IMR-90 (cell line): Measurements from ENCODE around the gene CSK. TPM values are rescaled to one million over a fixed set of nuclear protein-coding genes. Genes with fewer than 3 reads are reported as not detected.

Experiments
- ATAC-seq: fragments of 200-7000 bp; cut with Tn5 transposase; 2 replicates; pipeline ENCODE4 v1.9.1; 2020; ENCODE audit warnings: low read depth, mild to moderate bottlenecking, moderate library complexity
- BruUV-seq: library from RNA; stranded (reverse); fragments of 400-500 nt; replicated peaks from 2 replicates; lab custom pipeline; 2021; lab: Mats Ljungman, UMichigan
- CTCF ChIA-PET: fragments of 300-600 bp; formaldehyde crosslinking; extraction: SDS; loops from one replicate; lab custom pipeline; 2021; ENCODE audit warnings: antibody characterized with exemption; lab: Yijun Ruan, JAX
- POLR2A ChIA-PET: fragments of 300-600 bp; sonication (Branson Sonifier 250); formaldehyde crosslinking; loops from one replicate; lab custom pipeline; 2022; ENCODE audit warnings: antibody characterized with exemption; ENCODE audit not compliant: unreplicated experiment; lab: Charles Lee
- DNase-seq: peaks from one replicate; pipeline ENCODE4 v3.0.0; 2013
- H2AFZ ChIP-seq: replicated peaks from 2 replicates; pipeline ENCODE3; 2013; ENCODE audit warnings: low read length, mild to moderate bottlenecking; ENCODE audit not compliant: poor library complexity
- H2AK5ac ChIP-seq: 2 replicates; pipeline ENCODE4 v1.6.1; 2013; ENCODE audit warnings: low read depth, low read length, inconsistent platforms
- H2AK9ac ChIP-seq: replicated peaks from 2 replicates; pipeline ENCODE3; 2013; ENCODE audit warnings: mild to moderate bottlenecking, low read depth, low read length, moderate library complexity; ENCODE audit not compliant: poor library complexity
- H2BK120ac ChIP-seq: 2 replicates; pipeline ENCODE4 v1.6.1; 2013; ENCODE audit warnings: low read depth, low read length, inconsistent platforms
- H2BK15ac ChIP-seq: 3 replicates; pipeline ENCODE4 v1.6.1; 2013; ENCODE audit warnings: low read depth, low read length, inconsistent platforms
- H2BK20ac ChIP-seq: 2 replicates; pipeline ENCODE4 v1.6.1; 2013; ENCODE audit warnings: low read depth, mild to moderate bottlenecking, inconsistent platforms, low read length, moderate library complexity
- H2BK5ac ChIP-seq: 2 replicates; pipeline ENCODE4 v1.6.1; 2013; ENCODE audit warnings: mild to moderate bottlenecking, low read depth, low read length, inconsistent platforms; ENCODE audit not compliant: poor library complexity, severe bottlenecking
- H3K14ac ChIP-seq: replicated peaks from 2 replicates; pipeline ENCODE4 v1.6.1; 2013; ENCODE audit warnings: low read depth, low read length, inconsistent platforms
- H3K18ac ChIP-seq: 2 replicates; pipeline ENCODE4 v1.6.1; 2013; ENCODE audit warnings: low read depth, low read length, control low read depth
- H3K23ac ChIP-seq: 2 replicates; pipeline ENCODE4 v1.6.1; 2013; ENCODE audit warnings: low read depth, low read length, inconsistent platforms
- H3K27ac ChIP-seq: 2 replicates; pipeline ENCODE4 v1.5.1; 2013; ENCODE audit warnings: mild to moderate bottlenecking, control low read depth, low read length; ENCODE audit not compliant: insufficient read depth
- H3K27me3 ChIP-seq: 2 replicates; pipeline ENCODE4 v1.6.1; 2013; ENCODE audit warnings: low read length; ENCODE audit not compliant: control insufficient read depth, insufficient read depth
- H3K36me3 ChIP-seq: 2 replicates; pipeline ENCODE4 v1.6.1; 2013; ENCODE audit warnings: low read length, mixed read lengths; ENCODE audit not compliant: control insufficient read depth, insufficient read depth
- H3K4ac ChIP-seq: 2 replicates; pipeline ENCODE4 v1.6.1; 2013; ENCODE audit warnings: low read depth, low read length, inconsistent platforms
- H3K4me1 ChIP-seq: 2 replicates; pipeline ENCODE4 v1.6.1; 2013; ENCODE audit warnings: low read length, mixed read lengths; ENCODE audit not compliant: control insufficient read depth, insufficient read depth
- H3K4me2 ChIP-seq: 2 replicates; pipeline ENCODE4 v1.6.1; 2013; ENCODE audit warnings: low read depth, mild to moderate bottlenecking, control low read depth, low read length, moderate library complexity
- H3K4me3 ChIP-seq: 2 replicates; pipeline ENCODE4 v1.5.1; 2013; ENCODE audit warnings: low read depth, mild to moderate bottlenecking, control low read depth, low read length, moderate library complexity; ENCODE audit not compliant: insufficient read depth
- H3K56ac ChIP-seq: 2 replicates; pipeline ENCODE4 v1.6.1; 2013; ENCODE audit warnings: low read length, inconsistent platforms; ENCODE audit not compliant: insufficient read depth; ENCODE audit errors: extremely low read depth
- H3K79me1 ChIP-seq, 2 experiments: 2 replicates each; pipeline ENCODE4 v1.6.1; 2013; ENCODE audit warnings: low read length in 2 of 2, inconsistent platforms in 1 of 2, low read depth in 1 of 2
- H3K9ac ChIP-seq: 2 replicates; pipeline ENCODE4 v1.6.1; 2013; ENCODE audit warnings: low read depth, low read length, control low read depth
- H3K9me1 ChIP-seq: 2 replicates; pipeline ENCODE4 v1.6.1; 2013; ENCODE audit warnings: low read length, inconsistent platforms; ENCODE audit not compliant: insufficient read depth
- H3K9me3 ChIP-seq: 2 replicates; pipeline ENCODE4 v1.6.1; 2013; ENCODE audit warnings: low read length; ENCODE audit not compliant: control insufficient read depth, insufficient read depth
- H4K20me1 ChIP-seq: 2 replicates; pipeline ENCODE4 v1.6.1; 2013; ENCODE audit warnings: low read length, inconsistent platforms; ENCODE audit not compliant: insufficient read depth
- H4K5ac ChIP-seq: 2 replicates; pipeline ENCODE4 v1.6.1; 2013; ENCODE audit warnings: mild to moderate bottlenecking, low read depth, low read length, control low read depth
- H4K8ac ChIP-seq, 2 experiments: 2 replicates each; pipeline ENCODE4 v1.6.1; 2013; ENCODE audit warnings: low read depth in 2 of 2, low read length in 2 of 2, control low read depth in 1 of 2, inconsistent platforms in 1 of 2
- H4K91ac ChIP-seq: 2 replicates; pipeline ENCODE4 v1.6.1; 2013; ENCODE audit warnings: low read depth, low read length, inconsistent platforms; ENCODE audit not compliant: insufficient read depth
- MAFK ChIP-seq: IDR thresholded peaks from 2 replicates; pipeline ENCODE4 v1.6.1; 2012; ENCODE audit warnings: low read depth, low read length, improper control_type of control experiment
- MAZ ChIP-seq: IDR thresholded peaks from 2 replicates; pipeline ENCODE4 v1.6.1; 2012; ENCODE audit warnings: low read depth, mild to moderate bottlenecking, low read length, improper control_type of control experiment, moderate library complexity, borderline replicate concordance
- USF2 ChIP-seq: fragments of 150-350 bp; IDR thresholded peaks from 2 replicates; pipeline ENCODE4 v1.6.1; 2017; ENCODE audit warnings: mild to moderate bottlenecking, antibody characterized with exemption, low read length, low read depth
- WGBS, 2 experiments: methylation state at CpG; one replicate each; pipeline versions ENCODE4 v1.1.5 to v1.1.7; 2013; ENCODE audit warnings: missing lambda C conversion rate in 2 of 2; ENCODE audit not compliant: insufficient read length in 1 of 2; ENCODE audit errors: extremely low coverage in 2 of 2; 5-methylcytosine and 5-hydroxymethylcytosine counted together
- dilution Hi-C: fragments of 300-500 bp; cut with HindIII; formaldehyde crosslinking; loops from one replicate; pipeline ENCODE4 v1.14.3; 2018; ENCODE audit warnings: low sequenced_read_pairs; ENCODE audit not compliant: unreplicated experiment
- in situ Hi-C: fragments of 300-500 bp; cut with MboI; formaldehyde crosslinking; loops from 3 replicates; pipeline ENCODE4 v1.14.3; 2019; ENCODE audit warnings: low sequenced_read_pairs, inconsistent platforms, mixed read lengths
- intact Hi-C: fragments of 100-400 bp; cut with micrococcal nuclease; formaldehyde crosslinking; loops from 2 replicates; pipeline ENCODE4 v1.10.0; 2022
- polyA plus RNA-seq, 3 experiments: library from polyadenylated mRNA; depleted of rRNA; stranded (reverse); fragments of >200 nt; gene quantifications; 2 replicates each; pipeline ENCODE4 v1.2.3, GENCODE V29; 2012; ENCODE audit warnings: low replicate concordance in 1 of 3
- total RNA-seq: library from RNA; depleted of rRNA; stranded (reverse); fragments of >200 nt; gene quantifications from 2 replicates; pipeline ENCODE4 v1.2.3, GENCODE V29; 2012

Gene CSK
- total and polyA plus RNA-seq, 2 of the 4 experiments (the other 2 are of a cell fraction), result 10.8 to 54.0 TPM

GRCh38 chr15:74763416-74763815 is 18.5 kb upstream of the CSK start:
- H3K23ac ChIP-seq, result no peak overlapping the region
- H3K4me1 ChIP-seq, result no peaks in the 10 kb centered on the region
- no peaks in the 10 kb centered on the region for H4K20me1 ChIP-seq
- no peak overlapping the region for H2BK20ac ChIP-seq
- no peak overlapping the region for H4K5ac ChIP-seq
- no peaks in the 10 kb centered on the region for H3K36me3 ChIP-seq
- H3K9me3 ChIP-seq, result no peaks in the 10 kb centered on the region
- WGBS, 2 experiments, result 81% methylated on average over 8 of the region's 15 CpGs; no CpG with 5 or more reads in 1 of the 2 experiments
- ChIA-PET POLR2A (no interaction called here), CTCF (interaction anchor here (1.4 kb wide), 1 partner anchor 8 kb away, joined by 9 read pairs; no protein-coding TSS in a partner anchor)
- no peak overlapping the region for H3K4me3 ChIP-seq
- DNase-seq, result no peak
- no peak overlapping the region for H4K8ac ChIP-seq
- no peak for ATAC-seq
- H2BK15ac ChIP-seq, result no peak overlapping the region
- no peak overlapping the region for H3K4me2 ChIP-seq
- in situ Hi-C loops, result no loop called here
- H3K9me1 ChIP-seq, result no peaks in the 10 kb centered on the region
- TF ChIP-seq MAFK, result no peak
- TF ChIP-seq MAZ, result no peak
- TF ChIP-seq USF2, result no peak
- no peak overlapping the region for H2BK120ac ChIP-seq
- intact Hi-C loops, result no loop called here
- H2BK5ac ChIP-seq, result no peak overlapping the region
- H3K79me1 ChIP-seq, result no peaks in the 10 kb centered on the region
- H2AK5ac ChIP-seq, result no peak overlapping the region
- peaks cover 38% of the 10 kb centered on the region for H3K27me3 ChIP-seq
- no peak overlapping the region for H3K56ac ChIP-seq
- no peak overlapping the region for H3K14ac ChIP-seq
- dilution Hi-C loops, result no loop called here
- H2AFZ ChIP-seq, result peak overlapping the region; percentile 10
- H4K91ac ChIP-seq, result no peak overlapping the region
- BruUV-seq, result no TSS peak
- H3K9ac ChIP-seq, result no peak overlapping the region
- no peak overlapping the region for H3K27ac ChIP-seq
- H3K18ac ChIP-seq, result no peak overlapping the region
- H3K4ac ChIP-seq, result no peak overlapping the region
- H2AK9ac ChIP-seq, result no peak overlapping the region
